GM08714 (cell line): ENCODE results near the gene DCP2.

Experiments used
- H3K4me3 ChIP-seq: fragments of 200-500 bp; sonication (Bioruptor generic); 2 replicates; pipeline ENCODE4 v1.5.1; 2014; ENCODE audit warnings: mild to moderate bottlenecking, low read length, inconsistent platforms
- ZNF274 ChIP-seq: IDR thresholded peaks from 2 replicates; pipeline ENCODE4 v1.6.1; 2012; ENCODE audit warnings: mild to moderate bottlenecking, low read depth, low read length

Gene DCP2

GRCh38 chr5:113024076-113024697, 47.6 kb downstream of the DCP2 start:
- no peak overlapping the region for H3K4me3 ChIP-seq
- no peak for TF ChIP-seq ZNF274

GRCh38 chr5:113025596-113025995, 49.0 kb downstream of the DCP2 start:
- no peak for TF ChIP-seq ZNF274
- H3K4me3 ChIP-seq: no peak overlapping the region

- H3K4me3 ChIP-seq: no peak overlapping the region
- TF ChIP-seq ZNF274: no peak
These were observed 49.6 kb downstream of the DCP2 start for GRCh38 chr5:113026211-113026610.

GRCh38 chr5:113027015-113027414, 50.4 kb downstream of the DCP2 start:
- no peak for TF ChIP-seq ZNF274
- H3K4me3 ChIP-seq: no peak overlapping the region

GRCh38 chr5:113027431-113027830, 50.8 kb downstream of the DCP2 start:
- no peak for TF ChIP-seq ZNF274
- no peak overlapping the region for H3K4me3 ChIP-seq

- TF ChIP-seq ZNF274: no peak
- H3K4me3 ChIP-seq: no peak overlapping the region
These were observed 53.0 kb downstream of the DCP2 start for GRCh38 chr5:113029614-113030013.

- H3K4me3 ChIP-seq: no peak overlapping the region
- no peak for TF ChIP-seq ZNF274
These were observed 54.5 kb downstream of the DCP2 start for GRCh38 chr5:113031104-113031503.

- TF ChIP-seq ZNF274: no peak
- H3K4me3 ChIP-seq: no peak overlapping the region
These were observed 55.0 kb downstream of the DCP2 start for GRCh38 chr5:113031557-113031956.

- TF ChIP-seq ZNF274: no peak
- no peak overlapping the region for H3K4me3 ChIP-seq
These were observed 57.7 kb downstream of the DCP2 start for GRCh38 chr5:113034182-113034773.

- no peak for TF ChIP-seq ZNF274
- no peak overlapping the region for H3K4me3 ChIP-seq
These were observed 58.5 kb downstream of the DCP2 start for GRCh38 chr5:113035096-113035495.

- H3K4me3 ChIP-seq: no peak overlapping the region
- TF ChIP-seq ZNF274: no peak
These were observed 59.7 kb downstream of the DCP2 start for GRCh38 chr5:113036321-113036720.

- H3K4me3 ChIP-seq: no peak overlapping the region
- TF ChIP-seq ZNF274: no peak
These were observed 60.2 kb downstream of the DCP2 start for GRCh38 chr5:113036826-113037225.

- no peak overlapping the region for H3K4me3 ChIP-seq
- no peak for TF ChIP-seq ZNF274
These were observed 61.5 kb downstream of the DCP2 start for GRCh38 chr5:113038136-113038535.

GRCh38 chr5:113038714-113039113, 62.1 kb downstream of the DCP2 start:
- TF ChIP-seq ZNF274: no peak
- no peak overlapping the region for H3K4me3 ChIP-seq

GRCh38 chr5:113039229-113039933, 62.8 kb downstream of the DCP2 start:
- no peak overlapping the region for H3K4me3 ChIP-seq
- no peak for TF ChIP-seq ZNF274

GRCh38 chr5:113039934-113040285, 63.3 kb downstream of the DCP2 start:
- no peak overlapping the region for H3K4me3 ChIP-seq
- no peak for TF ChIP-seq ZNF274
